Raji (cell line): Measurements from ENCODE around the gene DCD.

Experiments used
- POLR2A ChIP-seq: IDR thresholded peaks from 2 replicates; pipeline ENCODE4 v1.6.1; 2011; ENCODE audit warnings: low read depth, low read length, control low read depth; ENCODE audit not compliant: insufficient read depth

Gene DCD

GRCh38 chr12:54627304-54627703 is 20.9 kb downstream of the DCD start:
- no peak for TF ChIP-seq POLR2A

- no peak for TF ChIP-seq POLR2A
Observed at GRCh38 chr12:54625598-54625997, 22.6 kb downstream of the DCD start.

- TF ChIP-seq POLR2A, result no peak
Observed at GRCh38 chr12:54624315-54625279, 23.6 kb downstream of the DCD start.

- no peak for TF ChIP-seq POLR2A
Observed at GRCh38 chr12:54622463-54623183, 25.5 kb downstream of the DCD start.

- no peak for TF ChIP-seq POLR2A
Observed at GRCh38 chr12:54616933-54617680, 31.1 kb downstream of the DCD start.

GRCh38 chr12:54612225-54612750 is 35.9 kb downstream of the DCD start:
- TF ChIP-seq POLR2A, result no peak

- no peak for TF ChIP-seq POLR2A
Observed at GRCh38 chr12:54611715-54612149, 36.4 kb downstream of the DCD start.

GRCh38 chr12:54608769-54609168 is 39.4 kb downstream of the DCD start:
- no peak for TF ChIP-seq POLR2A

GRCh38 chr12:54608156-54608555 is 40.0 kb downstream of the DCD start:
- no peak for TF ChIP-seq POLR2A

- no peak for TF ChIP-seq POLR2A
Observed at GRCh38 chr12:54606556-54606955, 41.6 kb downstream of the DCD start.

- no peak for TF ChIP-seq POLR2A
Observed at GRCh38 chr12:54605138-54605970, 42.8 kb downstream of the DCD start.

GRCh38 chr12:54604436-54604835 is 43.7 kb downstream of the DCD start:
- no peak for TF ChIP-seq POLR2A

- no peak for TF ChIP-seq POLR2A
Observed at GRCh38 chr12:54603872-54604271, 44.3 kb downstream of the DCD start.

GRCh38 chr12:54603173-54603814 is 44.9 kb downstream of the DCD start:
- TF ChIP-seq POLR2A, result no peak
